ENCODE data around the gene TMEM163.

TMEM163 gene

DNA sequence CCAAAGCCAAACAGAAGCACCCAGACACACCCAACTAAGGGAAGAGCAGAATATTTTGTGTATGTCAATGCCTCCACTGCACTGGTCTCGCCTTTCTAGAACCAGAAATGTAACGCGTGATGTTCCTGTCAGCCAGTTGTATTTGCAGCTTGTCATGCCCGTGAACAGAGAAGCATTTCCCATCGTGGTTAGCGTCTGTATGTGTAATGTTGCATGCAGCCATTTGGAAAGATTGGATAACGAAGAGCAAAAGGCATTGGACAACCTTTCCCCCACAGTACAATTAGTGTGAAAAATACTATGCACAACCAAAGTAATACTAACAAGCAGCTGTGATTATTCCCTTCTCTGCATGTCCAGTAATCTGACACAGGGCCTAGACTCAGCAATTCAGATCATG, 140.5 kb downstream of the TMEM163 start (continued):
- TF ChIP-seq ZNF433 (tag by site-specific recombination; IDR thresholded peaks at IDR 0.05; ENCODE audit: low read depth) = no peak
- TF ChIP-seq ZNF473 (tag by site-specific recombination; IDR thresholded peaks at IDR 0.05) = no peak
- TF ChIP-seq, protein P1, sequence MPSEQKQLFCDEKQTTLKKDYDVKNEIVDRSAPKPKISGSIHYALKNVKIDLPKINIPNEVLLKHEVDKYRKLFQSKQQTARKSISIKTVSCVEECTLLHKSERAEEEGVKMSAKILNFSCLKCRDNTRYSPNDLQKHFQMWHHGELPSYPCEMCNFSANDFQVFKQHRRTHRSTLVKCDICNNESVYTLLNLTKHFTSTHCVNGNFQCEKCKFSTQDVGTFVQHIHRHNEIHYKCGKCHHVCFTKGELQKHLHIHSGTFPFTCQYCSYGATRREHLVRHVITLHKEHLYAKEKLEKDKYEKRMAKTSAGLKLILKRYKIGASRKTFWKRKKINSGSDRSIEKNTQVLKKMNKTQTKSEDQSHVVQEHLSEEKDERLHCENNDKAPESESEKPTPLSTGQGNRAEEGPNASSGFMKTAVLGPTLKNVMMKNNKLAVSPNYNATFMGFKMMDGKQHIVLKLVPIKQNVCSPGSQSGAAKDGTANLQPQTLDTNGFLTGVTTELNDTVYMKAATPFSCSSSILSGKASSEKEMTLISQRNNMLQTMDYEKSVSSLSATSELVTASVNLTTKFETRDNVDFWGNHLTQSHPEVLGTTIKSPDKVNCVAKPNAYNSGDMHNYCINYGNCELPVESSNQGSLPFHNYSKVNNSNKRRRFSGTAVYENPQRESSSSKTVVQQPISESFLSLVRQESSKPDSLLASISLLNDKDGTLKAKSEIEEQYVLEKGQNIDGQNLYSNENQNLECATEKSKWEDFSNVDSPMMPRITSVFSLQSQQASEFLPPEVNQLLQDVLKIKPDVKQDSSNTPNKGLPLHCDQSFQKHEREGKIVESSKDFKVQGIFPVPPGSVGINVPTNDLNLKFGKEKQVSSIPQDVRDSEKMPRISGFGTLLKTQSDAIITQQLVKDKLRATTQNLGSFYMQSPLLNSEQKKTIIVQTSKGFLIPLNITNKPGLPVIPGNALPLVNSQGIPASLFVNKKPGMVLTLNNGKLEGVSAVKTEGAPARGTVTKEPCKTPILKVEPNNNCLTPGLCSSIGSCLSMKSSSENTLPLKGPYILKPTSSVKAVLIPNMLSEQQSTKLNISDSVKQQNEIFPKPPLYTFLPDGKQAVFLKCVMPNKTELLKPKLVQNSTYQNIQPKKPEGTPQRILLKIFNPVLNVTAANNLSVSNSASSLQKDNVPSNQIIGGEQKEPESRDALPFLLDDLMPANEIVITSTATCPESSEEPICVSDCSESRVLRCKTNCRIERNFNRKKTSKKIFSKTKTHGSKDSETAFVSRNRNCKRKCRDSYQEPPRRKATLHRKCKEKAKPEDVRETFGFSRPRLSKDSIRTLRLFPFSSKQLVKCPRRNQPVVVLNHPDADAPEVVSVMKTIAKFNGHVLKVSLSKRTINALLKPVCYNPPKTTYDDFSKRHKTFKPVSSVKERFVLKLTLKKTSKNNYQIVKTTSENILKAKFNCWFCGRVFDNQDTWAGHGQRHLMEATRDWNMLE (tag by site-specific recombination; conservative IDR thresholded peaks at IDR 0.05; ENCODE audit: low read depth) = no peak
- TF ChIP-seq ZNF645 (tag by site-specific recombination; IDR thresholded peaks at IDR 0.05) = no peak

DNA sequence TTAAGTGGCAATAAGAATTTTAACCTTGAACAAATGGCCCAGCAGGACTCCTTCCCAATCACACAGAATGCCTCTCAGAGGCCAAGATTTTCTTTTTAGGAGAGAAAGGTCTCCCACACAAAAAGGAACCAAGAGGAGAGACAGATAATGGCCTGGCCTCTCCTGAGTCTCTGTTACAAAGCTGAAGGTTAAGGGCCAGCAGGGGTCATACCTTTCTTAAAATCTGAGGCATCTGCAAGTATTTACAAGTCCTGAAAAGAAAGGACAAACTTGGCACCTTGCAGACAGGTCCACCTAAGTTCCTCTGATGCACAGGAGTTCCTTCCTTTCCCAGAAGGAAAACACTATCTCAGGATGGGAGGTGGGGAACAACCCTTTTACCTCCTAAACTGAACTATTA, 142.3 kb downstream of the TMEM163 start:
- H3K36me3 ChIP-seq (ENCODE audit: control insufficient read depth in 2 of 2, insufficient read depth in 1 of 2, low read length in 2 of 2) = no peaks in the 10 kb centered on the region
- POLR2A ChIA-PET = no interaction called here
- CTCF ChIA-PET = interaction anchor here (0.6 kb wide), 1 partner anchor 1405 kb away, joined by 3 read pairs; no protein-coding TSS in a partner anchor
- no peaks in the 10 kb centered on the region for H3K4me1 ChIP-seq (ENCODE audit: control insufficient read depth, insufficient read depth, low read length)
- no peak overlapping the region for H3K4me3 ChIP-seq (ENCODE audit: low read depth, low read length)
- H3K9me3 ChIP-seq (ENCODE audit: control insufficient read depth, insufficient read depth, low read depth, low read length) = no peaks in the 10 kb centered on the region
- H3K27ac ChIP-seq (ENCODE audit: extremely low read depth, low read depth, low read length) = no peak overlapping the region
- no peak for TF ChIP-seq ZEB2 (tag by site-specific recombination; IDR thresholded peaks at IDR 0.05)
- TF ChIP-seq ZNF449 (tag by site-specific recombination; IDR thresholded peaks at IDR 0.05) = no peak
- TF ChIP-seq SP3 (tag by site-specific recombination; IDR thresholded peaks at IDR 0.05) = no peak
- TF ChIP-seq ZNF175 (tag by site-specific recombination; IDR thresholded peaks at IDR 0.05) = no peak
- TF ChIP-seq, protein P2, sequence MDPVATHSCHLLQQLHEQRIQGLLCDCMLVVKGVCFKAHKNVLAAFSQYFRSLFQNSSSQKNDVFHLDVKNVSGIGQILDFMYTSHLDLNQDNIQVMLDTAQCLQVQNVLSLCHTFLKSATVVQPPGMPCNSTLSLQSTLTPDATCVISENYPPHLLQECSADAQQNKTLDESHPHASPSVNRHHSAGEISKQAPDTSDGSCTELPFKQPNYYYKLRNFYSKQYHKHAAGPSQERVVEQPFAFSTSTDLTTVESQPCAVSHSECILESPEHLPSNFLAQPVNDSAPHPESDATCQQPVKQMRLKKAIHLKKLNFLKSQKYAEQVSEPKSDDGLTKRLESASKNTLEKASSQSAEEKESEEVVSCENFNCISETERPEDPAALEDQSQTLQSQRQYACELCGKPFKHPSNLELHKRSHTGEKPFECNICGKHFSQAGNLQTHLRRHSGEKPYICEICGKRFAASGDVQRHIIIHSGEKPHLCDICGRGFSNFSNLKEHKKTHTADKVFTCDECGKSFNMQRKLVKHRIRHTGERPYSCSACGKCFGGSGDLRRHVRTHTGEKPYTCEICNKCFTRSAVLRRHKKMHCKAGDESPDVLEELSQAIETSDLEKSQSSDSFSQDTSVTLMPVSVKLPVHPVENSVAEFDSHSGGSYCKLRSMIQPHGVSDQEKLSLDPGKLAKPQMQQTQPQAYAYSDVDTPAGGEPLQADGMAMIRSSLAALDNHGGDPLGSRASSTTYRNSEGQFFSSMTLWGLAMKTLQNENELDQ (tag by site-specific recombination; IDR thresholded peaks at IDR 0.05; ENCODE audit: low read depth) = no peak
- TF ChIP-seq, protein P3, sequence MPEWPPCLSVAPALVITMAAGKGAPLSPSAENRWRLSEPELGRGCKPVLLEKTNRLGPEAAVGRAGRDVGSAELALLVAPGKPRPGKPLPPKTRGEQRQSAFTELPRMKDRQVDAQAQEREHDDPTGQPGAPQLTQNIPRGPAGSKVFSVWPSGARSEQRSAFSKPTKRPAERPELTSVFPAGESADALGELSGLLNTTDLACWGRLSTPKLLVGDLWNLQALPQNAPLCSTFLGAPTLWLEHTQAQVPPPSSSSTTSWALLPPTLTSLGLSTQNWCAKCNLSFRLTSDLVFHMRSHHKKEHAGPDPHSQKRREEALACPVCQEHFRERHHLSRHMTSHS (tag by site-specific recombination; IDR thresholded peaks at IDR 0.05) = no peak
- no peak for TF ChIP-seq ZNF416 (tag by site-specific recombination; IDR thresholded peaks at IDR 0.05)
- TF ChIP-seq ZNF157 (tag by site-specific recombination; IDR thresholded peaks at IDR 0.05) = no peak
- TF ChIP-seq KLF16 (tag by site-specific recombination; IDR thresholded peaks at IDR 0.05) = no peak
- no peak for TF ChIP-seq ZNF530 (tag by site-specific recombination; IDR thresholded peaks at IDR 0.05; ENCODE audit: low read depth)
- TF ChIP-seq PRDM1 (tag by site-specific recombination; IDR thresholded peaks at IDR 0.05) = no peak
- TF ChIP-seq ZNF473 (tag by site-specific recombination; IDR thresholded peaks at IDR 0.05) = no peak
- TF ChIP-seq ZBTB17 (tag by site-specific recombination; IDR thresholded peaks at IDR 0.05) = no peak
- TF ChIP-seq, protein P1 (tag by site-specific recombination; conservative IDR thresholded peaks at IDR 0.05; ENCODE audit: low read depth) = no peak
- no peak for TF ChIP-seq ZNF302 (tag by site-specific recombination; IDR thresholded peaks at IDR 0.05; ENCODE audit: low read depth)
